Astrocyte (in vitro differentiated cells and primary cell): ENCODE measurements around the gene DEPDC1B. TPM values are rescaled to one million over a fixed set of nuclear protein-coding genes. Genes with fewer than 3 reads are reported as not detected.
A peak's percentile ranks its signal among the peaks of the same experiment; 100 is the strongest.
"Not testable (repeated sequence)": the region's sequence is repeated elsewhere in the genome, so short reads cannot be mapped to it uniquely, and the experiment has no call there.

Source experiments
- DNase-seq: peaks from one replicate; pipeline ENCODE4 v3.0.0-alpha.2; 2010; ENCODE audit warnings: low read depth
- FAIRE-seq: peaks from 2 replicates; lab custom pipeline; 2011; peaks lifted over from hg19 to GRCh38; lab: Jason Lieb, UNC
- H2AFZ ChIP-seq: 2 replicates; pipeline ENCODE4 v1.6.0; 2012; ENCODE audit warnings: low read depth, low read length, inconsistent platforms
- H3K27ac ChIP-seq: 2 replicates; pipeline ENCODE4 v1.5.1; 2011; ENCODE audit warnings: low read depth, low read length, inconsistent platforms
- H3K27me3 ChIP-seq: 2 replicates; pipeline ENCODE4 v1.6.0; 2011; ENCODE audit warnings: low read length, inconsistent platforms; ENCODE audit not compliant: insufficient read depth
- H3K36me3 ChIP-seq: 2 replicates; pipeline ENCODE4 v1.5.1; 2011; ENCODE audit warnings: low read length, inconsistent platforms; ENCODE audit not compliant: insufficient read depth
- H3K4me1 ChIP-seq: 2 replicates; pipeline ENCODE4 v1.5.1; 2011; ENCODE audit warnings: low read length, inconsistent platforms; ENCODE audit not compliant: insufficient read depth
- H3K4me2 ChIP-seq: 2 replicates; pipeline ENCODE4 v1.6.0; 2012; ENCODE audit warnings: low read length, inconsistent platforms
- H3K4me3 ChIP-seq: 2 replicates; pipeline ENCODE4 v1.5.1; 2011; ENCODE audit warnings: low read depth, mild to moderate bottlenecking, low read length, inconsistent platforms; ENCODE audit not compliant: insufficient read depth
- H3K79me2 ChIP-seq: 2 replicates; pipeline ENCODE4 v1.6.0; 2012; ENCODE audit warnings: mild to moderate bottlenecking, low read length, inconsistent platforms; ENCODE audit not compliant: insufficient read depth
- H3K9ac ChIP-seq: 2 replicates; pipeline ENCODE4 v1.6.0; 2012; ENCODE audit warnings: mild to moderate bottlenecking, low read length, inconsistent platforms
- H3K9me3 ChIP-seq: 2 replicates; pipeline ENCODE4 v1.5.1; 2012; ENCODE audit warnings: low read depth, mild to moderate bottlenecking, low read length, inconsistent platforms; ENCODE audit not compliant: insufficient read depth
- H4K20me1 ChIP-seq: 2 replicates; pipeline ENCODE4 v1.6.0; 2012; ENCODE audit warnings: low read length, inconsistent platforms; ENCODE audit not compliant: insufficient read depth
- H3K27ac Mint-ChIP-seq: one replicate; pipeline ENCODE4 v1.8.0; 2021; ENCODE audit warnings: mild to moderate bottlenecking, mixed read lengths; ENCODE audit not compliant: unreplicated experiment
- H3K27me3 Mint-ChIP-seq: one replicate; pipeline ENCODE4 v1.8.0; 2021; ENCODE audit warnings: low read depth, mixed read lengths; ENCODE audit not compliant: unreplicated experiment
- H3K36me3 Mint-ChIP-seq: one replicate; pipeline ENCODE4 v1.8.0; 2021; ENCODE audit warnings: low read depth, mixed read lengths; ENCODE audit not compliant: unreplicated experiment
- H3K4me1 Mint-ChIP-seq: one replicate; pipeline ENCODE4 v1.8.0; 2021; ENCODE audit warnings: low read depth, mixed read lengths; ENCODE audit not compliant: unreplicated experiment
- H3K4me3 Mint-ChIP-seq: one replicate; pipeline ENCODE4 v1.8.0; 2021; ENCODE audit warnings: mild to moderate bottlenecking, moderate library complexity, mixed read lengths; ENCODE audit not compliant: unreplicated experiment
- H3K9me3 Mint-ChIP-seq: one replicate; pipeline ENCODE4 v1.8.0; 2021; ENCODE audit warnings: mild to moderate bottlenecking, mixed read lengths; ENCODE audit not compliant: unreplicated experiment
- EZH2 ChIP-seq: IDR thresholded peaks from 2 replicates; pipeline ENCODE4 v1.6.1; 2012; ENCODE audit warnings: mild to moderate bottlenecking, low read length, inconsistent platforms; ENCODE audit not compliant: insufficient read depth
- total RNA-seq: library from RNA; stranded (reverse); gene quantifications from 2 replicates; pipeline ENCODE4 v1.2.1, GENCODE V29; 2021
- TF ChIP-seq, protein P1 (sequence below): IDR thresholded peaks from 2 replicates; pipeline ENCODE4 v1.5.1; 2011; ENCODE audit warnings: low read depth, mild to moderate bottlenecking, inconsistent platforms, low read length, moderate library complexity; ENCODE audit not compliant: insufficient read depth

The DEPDC1B gene
- total RNA-seq, 1 donor from 2014 or later, result 2.2 TPM

GRCh38 chr5:60590172-60590571 lies 109.8 kb downstream of the DEPDC1B start:
- no peaks in the 10 kb centered on the region for H3K36me3 Mint-ChIP-seq
- FAIRE-seq, result no peak

GRCh38 chr5:60587312-60587711 lies 112.7 kb downstream of the DEPDC1B start:
- H3K36me3 ChIP-seq, H2AFZ ChIP-seq, H3K27me3 Mint-ChIP-seq, H3K4me2 ChIP-seq, H3K36me3 Mint-ChIP-seq, H4K20me1 ChIP-seq, FAIRE-seq, H3K4me3 Mint-ChIP-seq, H3K27ac Mint-ChIP-seq, H3K9me3 Mint-ChIP-seq, H3K27ac ChIP-seq, H3K4me1 ChIP-seq, H3K79me2 ChIP-seq, H3K4me3 ChIP-seq, H3K9me3 ChIP-seq, H3K27me3 ChIP-seq, H3K4me1 Mint-ChIP-seq, H3K9ac ChIP-seq, DNase-seq: not testable (repeated sequence)

More at GRCh38 chr5:60590172-60590571, 109.8 kb downstream of the DEPDC1B start:
- H3K4me1 ChIP-seq, result no peaks in the 10 kb centered on the region
- H4K20me1 ChIP-seq, result no peaks in the 10 kb centered on the region
- H3K27ac Mint-ChIP-seq, result no peak overlapping the region
- H3K79me2 ChIP-seq, result no peaks in the 10 kb centered on the region
- no peaks in the 10 kb centered on the region for H3K27me3 Mint-ChIP-seq
- H3K36me3 ChIP-seq, result no peaks in the 10 kb centered on the region
- no peaks in the 10 kb centered on the region for H3K27me3 ChIP-seq
- no peak overlapping the region for H3K9ac ChIP-seq
- H3K9me3 Mint-ChIP-seq, result no peaks in the 10 kb centered on the region
- DNase-seq, result no peak
- no peaks in the 10 kb centered on the region for H3K9me3 ChIP-seq
- no peak overlapping the region for H3K4me3 Mint-ChIP-seq
- no peak overlapping the region for H3K4me3 ChIP-seq
- no peak overlapping the region for H2AFZ ChIP-seq
- no peak overlapping the region for H3K4me2 ChIP-seq
- no peak for TF ChIP-seq EZH2
- TF ChIP-seq, protein P1, sequence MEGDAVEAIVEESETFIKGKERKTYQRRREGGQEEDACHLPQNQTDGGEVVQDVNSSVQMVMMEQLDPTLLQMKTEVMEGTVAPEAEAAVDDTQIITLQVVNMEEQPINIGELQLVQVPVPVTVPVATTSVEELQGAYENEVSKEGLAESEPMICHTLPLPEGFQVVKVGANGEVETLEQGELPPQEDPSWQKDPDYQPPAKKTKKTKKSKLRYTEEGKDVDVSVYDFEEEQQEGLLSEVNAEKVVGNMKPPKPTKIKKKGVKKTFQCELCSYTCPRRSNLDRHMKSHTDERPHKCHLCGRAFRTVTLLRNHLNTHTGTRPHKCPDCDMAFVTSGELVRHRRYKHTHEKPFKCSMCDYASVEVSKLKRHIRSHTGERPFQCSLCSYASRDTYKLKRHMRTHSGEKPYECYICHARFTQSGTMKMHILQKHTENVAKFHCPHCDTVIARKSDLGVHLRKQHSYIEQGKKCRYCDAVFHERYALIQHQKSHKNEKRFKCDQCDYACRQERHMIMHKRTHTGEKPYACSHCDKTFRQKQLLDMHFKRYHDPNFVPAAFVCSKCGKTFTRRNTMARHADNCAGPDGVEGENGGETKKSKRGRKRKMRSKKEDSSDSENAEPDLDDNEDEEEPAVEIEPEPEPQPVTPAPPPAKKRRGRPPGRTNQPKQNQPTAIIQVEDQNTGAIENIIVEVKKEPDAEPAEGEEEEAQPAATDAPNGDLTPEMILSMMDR, result no peak
- no peaks in the 10 kb centered on the region for H3K4me1 Mint-ChIP-seq
- no peak overlapping the region for H3K27ac ChIP-seq

DNA sequence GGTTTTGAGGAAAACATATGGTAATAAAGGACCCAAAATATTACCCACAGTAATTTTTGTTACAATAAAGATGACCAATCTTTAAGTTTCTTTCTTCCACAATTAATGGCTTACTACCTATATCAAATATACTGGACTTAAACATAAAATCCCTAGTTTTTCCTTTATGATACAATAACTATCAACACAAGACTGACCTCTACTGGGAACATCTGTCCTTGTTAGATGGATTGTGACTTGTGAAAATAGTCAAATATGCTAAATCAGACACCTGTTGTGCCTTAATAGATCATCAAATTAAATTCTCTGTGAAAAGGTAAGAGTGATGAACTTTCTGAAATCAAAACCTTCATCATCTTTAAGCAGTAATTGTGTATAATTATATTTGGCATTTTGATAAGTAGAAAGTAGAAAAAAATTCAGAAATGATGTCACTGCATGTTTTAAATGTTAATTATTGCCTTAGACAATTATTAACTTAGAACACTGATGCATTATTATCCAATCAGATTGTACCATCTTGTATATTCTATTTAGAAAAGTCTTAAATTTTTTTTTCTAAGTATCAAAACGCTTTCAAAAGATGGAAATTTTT lies 113.6 kb downstream of the DEPDC1B start:
- H3K36me3 ChIP-seq, result no peaks in the 10 kb centered on the region
- no peaks in the 10 kb centered on the region for H3K4me1 ChIP-seq
- TF ChIP-seq, protein P1, result peak; percentile 31
- TF ChIP-seq EZH2, result no peak
- no peak overlapping the region for H3K4me3 ChIP-seq
- no peaks in the 10 kb centered on the region for H4K20me1 ChIP-seq
- no peak for FAIRE-seq
- no peak overlapping the region for H2AFZ ChIP-seq
- no peaks in the 10 kb centered on the region for H3K9me3 ChIP-seq
- Mint-ChIP-seq H3K9me3 (no peaks in the 10 kb centered on the region), H3K27ac (no peak overlapping the region), H3K4me1 (no peaks in the 10 kb centered on the region), H3K36me3 (no peaks in the 10 kb centered on the region), H3K4me3 (no peak overlapping the region), H3K27me3 (no peaks in the 10 kb centered on the region)
- no peaks in the 10 kb centered on the region for H3K27me3 ChIP-seq
- no peak overlapping the region for H3K4me2 ChIP-seq
- no peak overlapping the region for H3K9ac ChIP-seq
- no peaks in the 10 kb centered on the region for H3K79me2 ChIP-seq
- peak; percentile 12 for DNase-seq
- H3K27ac ChIP-seq, result no peak overlapping the region
